ENCODE results near the gene ARHGAP42. TPM values are rescaled to one million over a fixed set of nuclear protein-coding genes. Genes with fewer than 3 reads are reported as not detected.

Gene ARHGAP42
- total and polyA plus RNA-seq, 2 of the 13 experiments (the other 11 are each of a cell fraction or from before 2014, with no cell fraction given) = 2.5 to 4.3 TPM

DNA sequence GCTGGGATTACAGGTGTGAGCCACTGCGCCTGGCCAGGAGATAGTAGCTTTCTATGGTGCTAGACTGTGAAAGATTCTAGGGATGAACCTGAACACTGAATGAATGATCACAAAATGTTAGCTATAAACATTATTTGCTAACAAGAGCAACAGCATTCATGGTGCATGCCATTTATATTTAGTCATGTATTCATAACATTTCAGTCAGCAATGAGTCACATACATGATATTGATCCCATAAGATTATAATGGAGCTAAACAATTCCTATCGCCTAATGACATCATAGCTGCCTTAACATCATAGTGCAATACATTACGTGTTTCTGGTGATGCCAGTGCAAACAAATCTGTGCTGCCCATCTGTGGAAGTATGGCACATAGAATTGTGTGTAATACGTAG, 164.1 kb downstream of the ARHGAP42 start:
- Histone ChIP-seq H3K4me1 (ENCODE audit: insufficient read depth, low read length) (peaks cover 8% of the 10 kb centered on the region), H4K20me1 (ENCODE audit: insufficient read depth, low read length) (no peaks in the 10 kb centered on the region), H3K79me2 (ENCODE audit: insufficient read depth, low read length) (no peaks in the 10 kb centered on the region), H3K27me3 (ENCODE audit: control insufficient read depth in 1 of 2, insufficient read depth in 2 of 2, low read length in 2 of 2) (no peaks in the 10 kb centered on the region), H3K4me2 (ENCODE audit: low read depth, low read length) (no peak overlapping the region), H3K27ac (ENCODE audit: extremely low read length, insufficient read depth, low read length) (no peak overlapping the region), H2AFZ (ENCODE audit: low read length) (no peak overlapping the region), H3K9ac (ENCODE audit: insufficient read depth, low read depth, low read length) (no peak overlapping the region), H3K4me3 (replicated peaks in 1 of 3; ENCODE audit: insufficient read depth in 1 of 3, low read depth in 2 of 3, low read length in 3 of 3) (no peak overlapping the region), H3K9me3 (ENCODE audit: low read length) (no peaks in the 10 kb centered on the region), H3K36me3 (replicated peaks in 1 of 2; ENCODE audit: control insufficient read depth in 1 of 2, insufficient read depth in 2 of 2, low read length in 2 of 2) (no peaks in the 10 kb centered on the region)
- ATAC-seq (no peak), DNase-seq (ENCODE audit: low spot score) (no peak), FAIRE-seq (no peak)
- ChIA-PET POLR2A (no interaction called here), CTCF (ENCODE audit: low intra/inter-chr PET ratio, low total read pairs) (no interaction called here)
- in situ Hi-C loops (cut with HindIII; ENCODE audit: extremely low pct_ligation_motif_present, low pct_unique_long_range_greater_than_20kb) (loop anchor here (5.0 to 10.0 kb wide), 2 partner anchors 166 to 274 kb away; partner anchors contain the start of gene ARHGAP42), intact Hi-C loops (cut with micrococcal nuclease; ENCODE audit: unreplicated experiment) (no loop called here)
- 83% methylated on average over 4 of the region's 4 CpGs for WGBS (ENCODE audit: low lambda C conversion rate)
- BruUV-seq (replicated peaks) = no TSS peak
- TF ChIP-seq, protein P1, sequence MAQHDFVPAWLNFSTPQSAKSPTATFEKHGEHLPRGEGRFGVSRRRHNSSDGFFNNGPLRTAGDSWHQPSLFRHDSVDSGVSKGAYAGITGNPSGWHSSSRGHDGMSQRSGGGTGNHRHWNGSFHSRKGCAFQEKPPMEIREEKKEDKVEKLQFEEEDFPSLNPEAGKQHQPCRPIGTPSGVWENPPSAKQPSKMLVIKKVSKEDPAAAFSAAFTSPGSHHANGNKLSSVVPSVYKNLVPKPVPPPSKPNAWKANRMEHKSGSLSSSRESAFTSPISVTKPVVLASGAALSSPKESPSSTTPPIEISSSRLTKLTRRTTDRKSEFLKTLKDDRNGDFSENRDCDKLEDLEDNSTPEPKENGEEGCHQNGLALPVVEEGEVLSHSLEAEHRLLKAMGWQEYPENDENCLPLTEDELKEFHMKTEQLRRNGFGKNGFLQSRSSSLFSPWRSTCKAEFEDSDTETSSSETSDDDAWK (CRISPR knock-in tag; IDR thresholded peaks at IDR 0.05) = no peak
- TF ChIP-seq NR2C2 (CRISPR knock-in tag; IDR thresholded peaks at IDR 0.05; ENCODE audit: borderline replicate concordance) = no peak
- peak; percentile 50 for TF ChIP-seq ATF7 (IDR thresholded peaks at IDR 0.05)
- TF ChIP-seq ATF7 (CRISPR knock-in tag; IDR thresholded peaks at IDR 0.05) = no peak
- TF ChIP-seq NR1H2 (CRISPR knock-in tag; IDR thresholded peaks at IDR 0.05; ENCODE audit: borderline replicate concordance, low read depth) = no peak
- TF ChIP-seq, protein P2, sequence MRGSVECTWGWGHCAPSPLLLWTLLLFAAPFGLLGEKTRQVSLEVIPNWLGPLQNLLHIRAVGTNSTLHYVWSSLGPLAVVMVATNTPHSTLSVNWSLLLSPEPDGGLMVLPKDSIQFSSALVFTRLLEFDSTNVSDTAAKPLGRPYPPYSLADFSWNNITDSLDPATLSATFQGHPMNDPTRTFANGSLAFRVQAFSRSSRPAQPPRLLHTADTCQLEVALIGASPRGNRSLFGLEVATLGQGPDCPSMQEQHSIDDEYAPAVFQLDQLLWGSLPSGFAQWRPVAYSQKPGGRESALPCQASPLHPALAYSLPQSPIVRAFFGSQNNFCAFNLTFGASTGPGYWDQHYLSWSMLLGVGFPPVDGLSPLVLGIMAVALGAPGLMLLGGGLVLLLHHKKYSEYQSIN (CRISPR knock-in tag; IDR thresholded peaks at IDR 0.05; ENCODE audit: borderline replicate concordance) = no peak
- no peak for TF ChIP-seq ZNF7 (CRISPR knock-in tag; IDR thresholded peaks at IDR 0.05)
- no peak for TF ChIP-seq NPAS2 (CRISPR knock-in tag; IDR thresholded peaks at IDR 0.05; ENCODE audit: borderline replicate concordance)
- no peak for TF ChIP-seq FOXM1 (CRISPR knock-in tag; IDR thresholded peaks at IDR 0.05)
- TF ChIP-seq PITX1 (CRISPR knock-in tag; IDR thresholded peaks at IDR 0.05) = no peak
- TF ChIP-seq CREB1 (IDR thresholded peaks at IDR 0.05) = peak; percentile 50; the same call in 1 of the 2 replicates
- no peak for TF ChIP-seq CREB1 (CRISPR knock-in tag; IDR thresholded peaks at IDR 0.05)
- no peak for TF ChIP-seq KLF11 (CRISPR knock-in tag; IDR thresholded peaks at IDR 0.05)
- TF ChIP-seq ZFX (CRISPR knock-in tag; IDR thresholded peaks at IDR 0.05; ENCODE audit: low read depth) = no peak
- TF ChIP-seq HDAC2 (CRISPR knock-in tag; IDR thresholded peaks at IDR 0.05) = no peak

Measured in HepG2 (cell line).